K562 (cell line): ENCODE measurements around the gene NLGN3. TPM values are rescaled to one million over a fixed set of nuclear protein-coding genes. Genes with fewer than 3 reads are reported as not detected.

Experiments used
- ATAC-seq: fragments of 200-7000 bp; cut with Tn5 transposase; 3 replicates; pipeline ENCODE4 v1.9.1; 2020; ENCODE audit warnings: moderate library complexity
- BruUV-seq: library from RNA; stranded (reverse); fragments of 400-500 nt; replicated peaks from 2 replicates; lab custom pipeline; 2021; lab: Mats Ljungman, UMichigan
- CTCF ChIA-PET: fragments of 300-600 bp; formaldehyde crosslinking; extraction: SDS; loops from one replicate; lab custom pipeline; 2021; ENCODE audit warnings: low intra/inter-chr PET ratio; lab: Yijun Ruan, JAX
- POLR2A ChIA-PET: fragments of 300-600, 350-650 bp; sonication (Branson Sonifier 250); formaldehyde crosslinking; extraction: SDS; loops from one replicate; lab custom pipeline; 2021; ENCODE audit warnings: antibody characterized with exemption, inconsistent platforms; lab: Yijun Ruan, JAX
- DNase-seq, 4 experiments: peaks; one replicate each; pipeline versions ENCODE4 v3.0.0 to v3.0.0-alpha.2; 2011 to 2018; ENCODE audit warnings: low spot score in 3 of 4, mixed read lengths in 3 of 4; ENCODE audit errors: extremely low read depth in 1 of 4
- FAIRE-seq: peaks from 2 replicates; lab custom pipeline; 2011; peaks lifted over from hg19 to GRCh38; lab: Jason Lieb, UNC
- H2AFZ ChIP-seq: 2 replicates; pipeline ENCODE4 v1.6.0; 2011; ENCODE audit warnings: low read depth, low read length, control low read depth, inconsistent platforms
- H3K27ac ChIP-seq: fragments of 200-600 bp; 3 replicates; pipeline ENCODE4 v1.8.0; 2011; ENCODE audit warnings: low read depth, mild to moderate bottlenecking, control low read depth, inconsistent platforms, low read length, moderate library complexity, mixed read lengths; ENCODE audit errors: extremely low read depth
- H3K27me3 ChIP-seq, 2 experiments: fragments of 300-600 bp in 1 of 2; 2 replicates in 1 of 2; 3 replicates in 1 of 2; pipeline versions ENCODE4 v1.6.0 to v1.8.0; 2011; ENCODE audit warnings: inconsistent platforms in 2 of 2, low read length in 2 of 2, mild to moderate bottlenecking in 1 of 2, mixed read lengths in 1 of 2, moderate library complexity in 1 of 2; ENCODE audit not compliant: control insufficient read depth in 2 of 2, insufficient read depth in 2 of 2
- H3K36me3 ChIP-seq: fragments of 300-600 bp; 3 replicates; pipeline ENCODE4 v1.8.0; 2011; ENCODE audit warnings: mild to moderate bottlenecking, low read length, inconsistent platforms; ENCODE audit not compliant: control insufficient read depth, insufficient read depth
- H3K4me1 ChIP-seq, 2 experiments: fragments of 200-600 bp in 1 of 2; replicated peaks in 1 of 2; 2 replicates in 1 of 2; 3 replicates in 1 of 2; pipeline versions ENCODE4 v1.5.1 to v1.8.0; 2011; ENCODE audit warnings: inconsistent platforms in 2 of 2, low read length in 2 of 2, mild to moderate bottlenecking in 1 of 2, mixed read lengths in 1 of 2, moderate library complexity in 1 of 2; ENCODE audit not compliant: control insufficient read depth in 2 of 2, insufficient read depth in 2 of 2
- H3K4me2 ChIP-seq: 2 replicates; pipeline ENCODE4 v1.6.1; 2011; ENCODE audit warnings: low read length, control low read depth, inconsistent platforms, mixed read lengths; ENCODE audit not compliant: insufficient read depth
- H3K4me3 ChIP-seq: fragments of 200-600 bp; sonication (generic), shearing (Covaris generic); 2 replicates; pipeline ENCODE4 v1.5.1; 2016; ENCODE audit warnings: control low read depth, inconsistent platforms
- H3K79me2 ChIP-seq: fragments of 200-600 bp; 3 replicates; pipeline ENCODE4 v1.8.0; 2011; ENCODE audit warnings: low read length, inconsistent platforms; ENCODE audit not compliant: control insufficient read depth, insufficient read depth
- H3K9ac ChIP-seq, 2 experiments: 2 replicates each; pipeline versions ENCODE4 v1.6.0 to v1.6.1; 2011; ENCODE audit warnings: low read depth in 2 of 2, low read length in 2 of 2, control low read depth in 1 of 2, inconsistent platforms in 1 of 2, mild to moderate bottlenecking in 1 of 2, mixed read lengths in 1 of 2; ENCODE audit not compliant: insufficient read depth in 1 of 2
- H3K9me1 ChIP-seq: one replicate; pipeline ENCODE4 v1.6.0; 2011; ENCODE audit warnings: inconsistent platforms, mild to moderate bottlenecking, low read length, moderate library complexity; ENCODE audit not compliant: control insufficient read depth, insufficient read depth
- H3K9me3 ChIP-seq: replicated peaks from 2 replicates; pipeline ENCODE4 v1.5.1; 2011; ENCODE audit warnings: low read depth, low read length, inconsistent platforms; ENCODE audit not compliant: control insufficient read depth, insufficient read depth
- H4K20me1 ChIP-seq: replicated peaks from 2 replicates; pipeline ENCODE4 v1.6.1; 2011; ENCODE audit warnings: low read length, inconsistent platforms, mixed read lengths; ENCODE audit not compliant: control insufficient read depth, insufficient read depth
- CCNT2 ChIP-seq: IDR thresholded peaks from 2 replicates; pipeline ENCODE4 v1.6.1; 2011; ENCODE audit warnings: borderline replicate concordance, low read depth, mild to moderate bottlenecking, moderate library complexity, mixed read lengths, low read length; ENCODE audit not compliant: insufficient read length; ENCODE audit errors: extremely low read depth
- CREM ChIP-seq: IDR thresholded peaks from 2 replicates; pipeline ENCODE4 v1.6.1; 2014; ENCODE audit warnings: antibody characterized with exemption, low read depth
- IFI16 ChIP-seq: fragments of 250-450 bp; sonication (Bioruptor Pico); IDR thresholded peaks from 2 replicates; pipeline ENCODE4 v2.1.2; 2022; ENCODE audit warnings: mild to moderate bottlenecking, inconsistent platforms
- NCOA6 ChIP-seq: fragments of 450-650 bp; IDR thresholded peaks from 2 replicates; pipeline ENCODE4 v1.6.1; 2017; ENCODE audit warnings: mild to moderate bottlenecking
- PHF8 ChIP-seq: fragments of 200-600 bp; sonication (generic); IDR thresholded peaks from 2 replicates; pipeline ENCODE4 v1.6.1; 2012; ENCODE audit warnings: mixed run types, mild to moderate bottlenecking, inconsistent platforms, low read length, moderate library complexity, borderline replicate concordance
- SMAD4 ChIP-seq: fragments of 250-450 bp; sonication (Bioruptor Pico); conservative IDR thresholded peaks from 2 replicates; pipeline ENCODE4 v1.8.0; 2021; ENCODE audit warnings: inconsistent platforms, mild to moderate bottlenecking, moderate library complexity
- ZBTB34 ChIP-seq: fragments of 250-450 bp; sonication (Bioruptor Pico); IDR thresholded peaks from 2 replicates; pipeline ENCODE4 v1.8.0; 2021; ENCODE audit warnings: mild to moderate bottlenecking, moderate library complexity
- ZEB2 ChIP-seq: fragments of 450-650 bp; IDR thresholded peaks from 2 replicates; pipeline ENCODE4 v1.6.1; 2016
- WGBS: fragments of 100-300 bp; shearing (Covaris generic); methylation state at CpG from one replicate; pipeline ENCODE4 v1.1.6; 2016; ENCODE audit warnings: low coverage, mixed read lengths; ENCODE audit not compliant: insufficient coverage; ENCODE audit errors: missing lambda C conversion rate; 5-methylcytosine and 5-hydroxymethylcytosine counted together
- in situ Hi-C: fragments of 300-500 bp; cut with MboI; formaldehyde crosslinking; loops from 4 replicates; pipeline ENCODE4 v1.15.0; 2018; ENCODE audit warnings: inconsistent platforms, mixed read lengths
- intact Hi-C: fragments of 100-400 bp; cut with micrococcal nuclease; formaldehyde crosslinking; loops from 2 replicates; pipeline ENCODE4 v1.14.2; 2022
- polyA plus RNA-seq, 8 experiments: library from polyadenylated mRNA; depleted of rRNA in 4 of 8; stranded (reverse) in 5 of 8; unstranded in 3 of 8; fragments of >200 nt; fragmentation: Nextera tagmentation in 2 of 8; fragmentation: Illumina TruSeq in 1 of 8; extraction: Ambion mirVana in 2 of 8; extraction: Trizol in 1 of 8; gene quantifications; 2 replicates each; pipeline versions ENCODE4 v1.2.1 to v1.2.3, GENCODE V29; 2011 to 2014; ENCODE audit warnings: inconsistent platforms in 1 of 8, missing spikeins in 1 of 8
- total RNA-seq, 7 experiments: library from RNA; depleted of rRNA in 6 of 7; stranded (reverse); fragments of >200 nt in 6 of 7; fragmentation: Illumina TruSeq in 2 of 7; extraction: Trizol in 2 of 7; gene quantifications; 2 replicates each; pipeline versions ENCODE4 v1.2.1 to v1.2.3, GENCODE V29; 2011 to 2021; ENCODE audit warnings: low replicate concordance in 1 of 7

Gene NLGN3
- total and polyA plus RNA-seq, 9 of the 15 experiments (the other 6 are each of a cell fraction or from before 2014, with no cell fraction given): 0.03 to 0.86 (median 0.25) TPM

GRCh38 chrX:71154641-71155040 lies 10.0 kb downstream of the NLGN3 start:
- Histone ChIP-seq H3K36me3 (no peaks in the 10 kb centered on the region), H3K27ac (no peak overlapping the region), H3K4me2 (no peak overlapping the region), H3K4me3 (no peak overlapping the region), H4K20me1 (no peaks in the 10 kb centered on the region), H2AFZ (no peak overlapping the region), H3K9me1 (no peaks in the 10 kb centered on the region), H3K79me2 (no peaks in the 10 kb centered on the region), H3K27me3 (no peaks in the 10 kb centered on the region), H3K4me1 (peaks cover 0 to 3% of the 10 kb centered on the region in 2 experiments; a peak in 1 of 5 replicates), H3K9me3 (no peaks in the 10 kb centered on the region), H3K9ac (no peak overlapping the region; a peak in 1 of 4 replicates)
- no TSS peak for BruUV-seq
- ChIA-PET POLR2A (no interaction called here), CTCF (no interaction called here)
- 0% methylated on average over 1 of the region's 3 CpGs for WGBS
- ATAC-seq (no peak), FAIRE-seq (no peak), DNase-seq (no peak)
- in situ Hi-C loops: no loop called here
- intact Hi-C loops: no loop called here
- TF ChIP-seq IFI16 (CRISPR knock-in tag) (no peak), CREM (no peak), ZBTB34 (CRISPR knock-in tag) (no peak), ZEB2 (no peak), NCOA6 (no peak), CCNT2 (no peak), PHF8 (no peak), SMAD4 (CRISPR knock-in tag) (no peak)
